OCI-LY7 (cell line): ENCODE results near the gene STAG1.

Source experiments
- EZH2phosphoT487 ChIP-seq: fragments of 200-600 bp; sonication (generic); IDR thresholded peaks from 2 replicates; pipeline ENCODE4 v1.6.1; 2018; ENCODE audit warnings: low read depth, borderline replicate concordance, mild to moderate bottlenecking, mixed run types, antibody characterized with exemption, low read length, moderate library complexity, mixed read lengths
- TF ChIP-seq, protein P1 (sequence below): fragments of 200-600 bp; sonication (generic); conservative IDR thresholded peaks from 2 replicates; pipeline ENCODE4 v1.5.1; 2014; ENCODE audit warnings: mild to moderate bottlenecking, antibody characterized with exemption, low read length, moderate library complexity, mixed read lengths

DNA sequence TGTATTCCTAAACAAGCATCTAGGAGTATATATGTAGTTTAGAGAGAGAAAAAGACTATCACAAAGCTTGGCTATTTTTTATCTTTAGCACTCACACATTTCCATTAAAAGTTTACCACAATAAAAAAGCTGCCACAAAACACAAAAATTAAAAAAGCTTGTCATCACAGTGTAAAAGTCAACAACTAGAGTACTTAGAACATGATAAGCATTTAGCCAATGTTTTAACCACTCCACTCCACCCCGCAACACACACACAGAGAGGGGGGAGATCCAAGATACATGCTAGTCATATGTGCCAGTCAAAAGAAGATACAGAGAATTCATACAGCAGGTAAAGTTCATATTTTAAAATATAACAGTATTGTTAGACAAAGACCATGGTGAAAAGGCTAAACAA is 79.7 kb downstream of the STAG1 start:
- TF ChIP-seq, protein P1, sequence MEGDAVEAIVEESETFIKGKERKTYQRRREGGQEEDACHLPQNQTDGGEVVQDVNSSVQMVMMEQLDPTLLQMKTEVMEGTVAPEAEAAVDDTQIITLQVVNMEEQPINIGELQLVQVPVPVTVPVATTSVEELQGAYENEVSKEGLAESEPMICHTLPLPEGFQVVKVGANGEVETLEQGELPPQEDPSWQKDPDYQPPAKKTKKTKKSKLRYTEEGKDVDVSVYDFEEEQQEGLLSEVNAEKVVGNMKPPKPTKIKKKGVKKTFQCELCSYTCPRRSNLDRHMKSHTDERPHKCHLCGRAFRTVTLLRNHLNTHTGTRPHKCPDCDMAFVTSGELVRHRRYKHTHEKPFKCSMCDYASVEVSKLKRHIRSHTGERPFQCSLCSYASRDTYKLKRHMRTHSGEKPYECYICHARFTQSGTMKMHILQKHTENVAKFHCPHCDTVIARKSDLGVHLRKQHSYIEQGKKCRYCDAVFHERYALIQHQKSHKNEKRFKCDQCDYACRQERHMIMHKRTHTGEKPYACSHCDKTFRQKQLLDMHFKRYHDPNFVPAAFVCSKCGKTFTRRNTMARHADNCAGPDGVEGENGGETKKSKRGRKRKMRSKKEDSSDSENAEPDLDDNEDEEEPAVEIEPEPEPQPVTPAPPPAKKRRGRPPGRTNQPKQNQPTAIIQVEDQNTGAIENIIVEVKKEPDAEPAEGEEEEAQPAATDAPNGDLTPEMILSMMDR, result no peak
- no peak for TF ChIP-seq EZH2phosphoT487
